GM18868 (cell line): ENCODE results near the gene RPS6KA2.
"Not testable (repeated sequence)": the region's sequence is repeated elsewhere in the genome, so short reads cannot be mapped to it uniquely, and the experiment has no call there.

Source experiments
- ATAC-seq: cut with Tn5 transposase; IDR thresholded peaks from one replicate; pipeline ENCODE4 v1.9.1; 2021; ENCODE audit warnings: mild to moderate bottlenecking, moderate library complexity; ENCODE audit not compliant: unreplicated experiment

Gene RPS6KA2

DNA sequence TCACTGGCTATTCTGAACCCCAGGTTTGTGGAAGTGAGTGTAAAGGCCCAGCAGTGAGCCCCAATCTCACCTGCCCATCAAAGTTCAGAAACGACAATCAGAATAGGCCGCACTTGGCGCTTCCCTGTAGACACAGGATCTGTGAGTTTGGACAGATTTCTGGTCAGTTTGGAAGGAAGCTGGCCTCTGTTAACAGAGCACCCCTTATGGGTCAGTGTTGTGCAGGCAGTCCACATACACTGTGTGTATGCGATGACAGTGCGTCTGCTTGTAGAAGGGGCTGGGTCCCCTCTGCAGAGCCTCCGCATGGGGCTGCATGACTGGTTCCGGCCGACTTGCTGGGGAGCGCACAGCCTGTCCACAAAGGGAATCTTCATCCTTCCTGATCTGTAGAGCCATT is 240.9 kb downstream of the RPS6KA2 start:
- ATAC-seq = no peak

DNA sequence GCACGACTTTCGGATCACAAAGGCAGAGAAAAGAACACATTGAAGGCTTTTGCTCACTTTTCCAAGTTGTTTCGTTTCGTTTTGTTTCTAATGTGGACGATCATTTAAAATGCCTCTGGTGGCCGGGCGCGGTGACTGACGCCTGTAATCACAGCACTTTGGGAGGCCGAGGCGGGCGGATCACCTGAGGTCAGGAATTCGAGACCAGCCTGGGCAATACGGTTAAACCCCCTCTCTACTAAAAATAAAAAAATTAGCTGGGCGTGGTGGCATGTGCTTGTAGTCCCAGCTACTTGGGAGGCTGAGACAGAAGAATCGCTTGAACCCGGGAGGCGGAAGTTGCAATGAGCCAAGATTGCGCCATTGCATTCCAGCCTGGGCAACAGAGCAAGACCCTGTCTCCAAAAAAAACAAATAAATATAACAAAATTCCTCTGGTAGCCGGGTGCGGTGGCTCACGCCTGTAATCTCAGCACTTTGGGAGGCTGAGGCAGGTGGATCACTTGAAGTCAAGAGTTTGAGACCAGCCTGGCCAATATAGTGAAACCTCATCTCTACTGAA is 243.2 kb downstream of the RPS6KA2 start:
- ATAC-seq = not testable (repeated sequence)

DNA sequence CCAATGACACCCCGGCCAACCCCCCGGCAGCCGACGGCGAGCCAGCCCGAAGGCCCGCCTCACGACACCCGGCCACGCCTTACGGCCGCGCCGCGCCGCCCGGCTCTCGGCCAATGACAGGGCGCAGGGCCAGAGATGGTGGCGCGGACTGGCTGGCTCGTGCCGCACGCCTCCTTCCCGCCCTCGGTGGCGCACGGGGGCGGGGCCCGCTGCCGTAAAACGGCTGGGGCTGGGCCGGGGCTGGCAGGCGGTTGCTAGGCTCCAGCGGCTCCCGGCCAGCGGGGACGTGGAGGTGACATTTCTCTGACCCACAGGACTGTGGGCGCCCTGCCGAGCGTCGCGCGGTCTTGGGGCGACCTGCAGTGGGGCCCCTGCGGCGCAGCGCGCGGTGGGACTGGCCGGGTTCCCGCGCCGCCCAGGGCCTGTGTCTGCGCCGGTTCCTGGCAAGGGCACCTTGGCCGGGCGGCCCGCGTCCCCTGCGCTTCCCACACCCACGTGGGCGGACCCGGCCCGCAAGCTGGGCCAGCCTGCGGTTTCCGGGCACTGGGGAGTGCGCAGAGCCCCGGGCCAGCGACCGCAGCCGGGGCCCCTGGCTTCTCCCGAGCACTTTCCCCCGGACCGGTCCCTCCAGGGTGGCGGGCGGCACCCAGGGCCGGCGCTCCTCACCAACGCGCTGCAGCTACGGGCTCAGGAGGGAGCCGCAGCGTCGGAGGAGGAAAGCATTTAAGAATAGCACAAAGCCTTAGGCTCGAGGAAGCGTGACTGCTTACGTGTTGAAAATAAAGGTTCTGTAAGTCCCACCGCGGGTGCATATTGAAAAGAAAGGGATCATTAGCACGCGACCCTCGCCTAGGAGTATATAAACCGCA is 243.9 kb downstream of the RPS6KA2 start, which contains the start of gene MPC1:
Gene MPC1, minus strand, starts transcription at position 8 of the 869 bp plus-strand sequence. CDS start 64 bp downstream, outside the sequence.
- ATAC-seq = peak; percentile 84

DNA sequence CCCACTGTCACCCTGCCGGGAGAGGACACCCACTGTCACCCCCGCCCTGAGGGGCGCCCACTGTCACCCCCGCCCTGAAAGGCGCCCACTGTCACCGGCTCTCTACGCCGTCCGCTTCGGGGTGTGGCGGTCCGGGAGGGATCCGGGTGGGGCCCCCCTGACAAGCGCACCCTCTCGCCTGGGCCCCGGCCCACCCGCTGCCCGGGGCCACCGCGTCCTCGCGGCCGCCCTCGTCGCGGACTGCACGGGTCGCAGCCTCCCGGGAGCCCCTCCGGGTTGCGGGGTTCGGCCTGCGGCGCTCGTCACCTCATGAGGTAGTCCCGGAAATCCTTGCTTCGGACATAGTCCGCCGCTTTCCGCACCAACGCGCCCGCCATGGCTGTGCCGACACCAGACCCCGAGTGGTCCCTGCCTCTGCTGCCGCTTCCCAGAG is 244.5 kb downstream of the RPS6KA2 start:
- peak; percentile 1 for ATAC-seq

DNA sequence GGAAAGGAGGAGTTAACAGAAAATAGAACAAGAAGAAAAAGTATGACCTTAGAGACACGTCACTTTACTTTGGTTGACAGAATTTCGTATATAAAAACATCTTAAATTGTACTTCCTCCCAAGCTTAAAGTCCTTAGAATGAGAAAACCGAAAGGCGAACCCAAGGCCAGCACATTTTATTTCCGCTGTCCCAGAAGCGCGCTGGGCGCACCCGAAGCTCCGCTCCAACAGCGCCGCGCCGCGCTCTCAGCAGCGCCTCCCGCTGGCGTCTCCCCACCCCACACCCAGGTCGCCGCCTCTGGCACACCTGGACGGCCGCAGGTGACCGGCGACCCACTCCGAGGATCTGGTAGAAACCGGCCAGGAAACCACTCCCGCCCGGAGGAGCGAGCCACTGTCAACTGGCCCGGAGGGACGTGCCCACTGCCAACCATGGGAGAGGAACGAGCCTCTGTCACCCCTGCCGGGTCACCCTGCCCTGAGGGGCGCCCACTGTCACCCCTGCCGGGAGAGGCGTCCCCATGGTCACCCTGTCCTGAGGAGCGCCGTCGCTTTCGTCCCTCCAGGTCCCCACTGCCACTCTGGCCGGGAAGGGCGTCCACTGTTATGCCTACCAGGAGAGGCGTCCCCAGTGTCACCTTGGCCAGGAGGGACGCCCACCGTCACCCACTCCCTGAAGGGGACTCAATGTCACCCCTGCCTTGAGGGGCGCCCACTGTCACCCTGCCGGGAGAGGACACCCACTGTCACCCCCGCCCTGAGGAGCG is 245.1 kb downstream of the RPS6KA2 start:
- ATAC-seq = peak; percentile 48

DNA sequence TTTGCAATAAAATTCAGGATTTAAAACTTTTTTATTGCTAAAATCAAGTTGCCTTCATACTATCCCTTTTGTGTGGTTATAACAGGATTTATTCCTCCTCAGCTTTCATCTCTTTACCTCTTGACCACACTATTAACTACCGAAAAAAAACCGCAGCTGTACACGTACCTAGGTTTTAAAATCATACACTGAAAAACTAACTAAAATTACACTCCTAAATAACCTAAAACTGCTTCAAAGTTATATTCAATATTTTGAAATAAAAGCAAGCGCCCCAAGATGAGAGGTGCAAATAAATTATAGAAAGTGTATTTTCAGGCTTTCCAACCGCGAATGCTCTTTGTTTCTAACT is 245.7 kb downstream of the RPS6KA2 start:
- ATAC-seq = no peak

DNA sequence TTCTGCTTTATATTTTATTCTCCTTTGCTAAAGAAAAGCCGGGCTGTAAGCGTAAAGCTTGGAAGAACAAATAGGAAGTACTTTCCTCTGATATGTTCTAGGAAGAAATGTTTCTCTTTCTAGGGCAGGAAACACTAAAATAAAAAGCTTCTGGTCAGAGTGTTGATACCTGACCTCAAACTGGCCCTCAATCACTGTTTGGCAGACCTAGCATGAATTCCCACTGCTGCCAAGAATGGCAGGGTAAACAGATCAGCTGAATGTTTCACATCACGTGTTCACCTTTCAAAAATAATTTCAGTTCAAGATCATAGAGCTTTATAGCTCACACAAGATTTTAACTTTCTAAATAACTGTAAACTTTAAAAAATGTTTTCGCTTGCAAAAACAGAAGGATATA is 247.3 kb downstream of the RPS6KA2 start:
- ATAC-seq = no peak

DNA sequence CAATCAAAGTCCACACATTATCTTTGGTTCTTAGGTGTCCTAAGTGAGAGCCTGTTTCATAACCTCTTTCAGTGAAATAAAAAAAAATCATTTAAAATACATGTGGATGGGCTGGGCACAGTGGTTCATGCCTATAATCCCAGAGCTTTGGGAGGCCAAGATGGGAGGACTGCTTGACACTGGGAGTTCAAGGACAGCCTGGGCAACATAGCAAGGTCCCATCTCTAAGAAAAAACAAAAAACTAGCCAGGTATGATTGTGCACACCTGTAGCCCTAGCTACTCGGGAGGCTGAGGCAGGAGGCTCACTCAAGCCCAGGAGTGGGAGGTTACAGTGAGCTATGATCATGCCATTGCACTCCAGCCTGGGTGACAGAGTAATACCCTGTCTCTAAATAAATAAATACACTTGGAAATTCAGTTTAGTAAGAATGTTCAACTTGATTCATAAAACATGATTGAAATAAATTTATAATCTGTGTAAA is 247.9 kb downstream of the RPS6KA2 start:
- ATAC-seq = no peak

DNA sequence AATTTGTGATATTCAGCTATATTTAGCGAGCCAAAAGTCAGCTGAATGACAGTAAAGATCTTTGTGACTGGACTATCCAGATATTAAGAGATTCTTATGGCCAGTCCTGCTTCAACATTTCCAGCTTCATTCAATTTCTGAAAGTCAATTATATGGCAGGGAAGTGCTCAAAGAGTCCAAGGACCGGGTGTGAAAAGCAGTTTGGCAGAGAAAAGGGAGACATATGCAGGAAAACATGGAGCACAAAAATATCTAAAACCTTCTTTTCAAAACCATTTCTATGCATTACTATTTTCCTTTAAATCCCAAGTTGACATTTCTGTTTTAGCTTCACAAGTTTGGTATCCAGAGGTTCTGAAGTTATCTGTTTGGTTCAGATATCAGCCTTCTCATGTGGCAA is 249.3 kb downstream of the RPS6KA2 start:
- ATAC-seq = no peak

DNA sequence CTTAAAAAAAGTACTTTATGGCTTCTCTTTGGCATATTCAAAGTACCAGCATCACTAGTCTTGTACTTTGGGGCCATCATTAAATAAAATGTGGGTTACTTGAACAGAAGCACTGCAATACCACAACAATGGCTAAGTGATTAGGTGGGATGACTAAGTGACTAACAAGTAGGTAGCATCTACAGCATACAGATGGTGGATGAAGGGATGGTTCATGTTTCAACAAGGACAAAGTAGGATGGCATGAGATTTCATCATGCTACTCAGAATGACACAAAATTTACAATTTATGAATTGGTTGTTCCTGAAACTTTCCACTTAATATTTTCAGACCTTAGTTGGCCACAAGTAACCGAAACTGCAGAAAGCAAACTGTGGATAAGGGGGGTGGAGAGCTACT is 252.0 kb downstream of the RPS6KA2 start:
- ATAC-seq = no peak

DNA sequence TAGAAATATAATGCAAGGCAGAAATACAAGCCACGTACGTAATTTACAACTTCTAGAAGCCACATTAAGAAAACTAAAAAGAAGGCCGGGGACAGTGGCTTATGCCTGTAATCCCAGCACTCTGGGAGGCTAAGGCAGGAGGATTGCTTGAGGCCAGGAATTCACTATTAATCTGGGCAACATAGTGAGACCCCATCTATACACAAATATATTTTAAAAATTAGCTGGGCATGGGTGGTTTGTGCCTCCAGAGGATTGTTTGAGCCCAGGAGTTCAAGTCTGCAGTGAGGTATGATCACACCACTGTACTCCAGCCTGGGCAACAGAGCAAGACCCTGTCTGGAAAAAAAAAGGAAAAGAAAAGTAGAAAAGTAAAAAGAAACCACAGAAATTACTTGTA is 256.6 kb downstream of the RPS6KA2 start:
- ATAC-seq = no peak

DNA sequence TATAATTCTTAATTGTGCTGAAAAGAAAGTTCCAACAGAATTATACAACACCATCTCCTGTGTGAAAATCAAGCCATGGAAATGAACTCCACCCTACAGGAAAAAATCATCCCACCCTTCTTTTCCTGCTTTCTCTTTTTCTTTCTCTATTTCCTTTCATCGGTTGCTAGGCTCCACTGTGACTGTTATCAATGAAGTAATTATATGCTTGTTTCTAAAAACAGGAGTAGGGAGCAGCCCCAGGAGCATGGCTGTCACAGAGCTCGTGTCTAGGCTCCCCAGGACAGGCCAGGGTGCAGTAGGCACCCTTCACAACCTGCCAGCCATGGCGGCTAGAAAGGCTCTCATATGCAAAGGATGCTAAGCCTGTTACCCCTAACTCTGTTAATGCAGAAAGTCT is 257.3 kb downstream of the RPS6KA2 start:
- no peak for ATAC-seq

DNA sequence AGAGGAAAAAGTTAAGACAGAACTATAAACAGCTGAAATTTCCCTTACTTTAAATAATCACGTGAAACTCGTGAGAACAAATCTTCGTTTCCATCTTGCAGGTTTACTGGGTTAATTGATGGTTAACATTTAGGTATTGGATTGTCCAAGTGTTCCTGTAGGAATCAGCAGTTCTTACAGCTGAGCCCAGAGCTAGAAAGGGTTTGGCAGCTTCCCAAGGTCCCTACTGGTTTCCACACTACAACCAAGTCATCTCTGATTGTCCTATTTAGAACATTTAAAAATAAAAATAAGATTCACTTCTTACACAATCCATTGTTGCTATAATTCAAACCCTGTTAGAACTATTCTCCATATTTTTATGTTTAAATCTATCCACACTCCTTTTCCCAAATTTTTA is 260.1 kb downstream of the RPS6KA2 start:
- no peak for ATAC-seq

DNA sequence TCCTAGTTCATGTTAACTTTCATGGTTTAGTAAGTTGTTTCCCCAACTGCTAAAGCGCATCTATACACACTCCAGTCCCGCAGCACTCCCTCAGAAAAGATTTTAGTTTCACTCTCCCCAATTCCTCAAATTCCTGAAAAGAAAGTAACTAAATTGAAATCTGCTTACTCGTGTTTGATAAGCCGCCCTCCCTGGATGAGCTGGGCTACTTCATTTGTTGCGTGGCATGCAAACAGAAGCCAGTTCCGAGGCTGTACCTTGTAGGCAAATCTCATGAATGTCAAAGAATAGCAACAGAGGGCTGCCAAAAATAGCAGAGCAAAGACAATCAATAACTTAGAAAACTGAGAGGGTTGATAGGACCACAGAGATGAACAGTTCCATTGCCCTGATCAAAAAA is 261.2 kb downstream of the RPS6KA2 start:
- ATAC-seq = no peak

DNA sequence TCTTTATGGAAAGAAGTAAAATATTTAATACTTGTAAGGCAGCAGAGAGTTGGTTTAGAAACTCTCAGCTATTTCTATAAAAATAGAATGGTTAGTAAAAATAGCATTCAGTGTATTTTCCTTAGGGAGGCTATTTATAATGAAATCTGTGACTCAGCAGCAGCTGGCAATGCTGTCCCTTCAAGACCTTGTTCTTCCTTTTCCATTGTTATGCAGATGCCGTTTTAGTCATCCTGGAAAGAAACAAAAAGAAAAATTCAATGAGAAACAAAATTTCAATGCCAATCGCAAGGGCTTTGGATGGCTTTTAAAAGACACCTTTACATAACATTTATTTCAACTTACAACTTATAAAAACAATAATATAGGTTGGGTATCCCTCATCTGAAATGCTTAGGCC is 261.8 kb downstream of the RPS6KA2 start:
- no peak for ATAC-seq

DNA sequence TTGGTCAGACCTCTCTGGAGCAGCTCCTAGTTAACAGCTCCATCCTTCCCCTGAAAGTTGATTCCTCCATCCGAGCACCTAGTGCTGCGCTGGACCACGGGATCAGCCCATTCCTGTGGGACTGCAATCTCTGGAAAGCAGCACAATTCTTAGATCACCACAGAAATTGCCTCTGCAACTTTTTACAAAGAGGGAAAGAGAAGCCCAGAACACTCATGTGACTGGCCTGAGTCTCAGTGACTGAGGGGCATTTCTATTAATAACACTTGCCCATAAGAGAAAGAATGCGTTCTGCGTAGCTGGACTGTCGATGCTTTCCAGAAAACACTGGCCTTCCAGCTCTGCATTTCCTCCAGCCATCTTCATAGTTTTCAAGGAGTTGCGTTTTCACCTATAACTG is 262.6 kb downstream of the RPS6KA2 start:
- no peak for ATAC-seq

DNA sequence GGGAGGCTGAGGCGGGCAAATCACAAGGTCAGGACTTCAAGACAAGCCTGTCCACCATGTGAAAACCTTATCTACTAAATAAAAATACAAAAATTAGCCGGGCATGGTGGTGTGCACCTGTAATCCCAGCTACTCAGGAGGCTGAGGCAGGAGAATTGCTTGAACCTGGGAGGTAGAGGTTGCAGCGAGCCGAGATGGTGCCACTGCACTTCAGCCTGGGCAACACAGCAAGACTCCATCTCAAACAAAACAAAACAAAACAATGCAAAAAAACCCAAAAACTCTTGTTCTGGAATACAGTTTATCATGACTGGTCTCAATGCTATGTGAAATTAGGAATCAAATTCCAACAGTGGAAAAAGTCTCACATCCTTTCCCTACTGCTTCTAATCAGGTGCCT is 264.6 kb downstream of the RPS6KA2 start:
- ATAC-seq = not testable (repeated sequence)

DNA sequence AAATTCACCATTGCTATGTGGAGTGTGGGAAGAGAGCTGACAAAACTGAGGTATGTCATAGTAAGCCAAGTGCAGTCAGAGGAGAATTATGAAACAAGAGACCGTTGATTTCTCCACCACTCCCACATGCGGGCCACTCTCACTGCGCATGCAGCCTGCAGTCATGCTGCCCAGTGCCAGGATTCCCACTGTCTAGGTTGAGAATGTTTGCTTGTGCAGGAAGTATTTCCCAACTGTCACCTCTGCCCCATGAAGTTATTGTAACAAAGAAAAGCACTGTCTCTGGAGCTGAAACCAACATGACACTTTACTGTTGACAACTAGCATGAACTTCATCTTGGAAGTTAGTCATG is 266.0 kb downstream of the RPS6KA2 start:
- ATAC-seq = no peak

DNA sequence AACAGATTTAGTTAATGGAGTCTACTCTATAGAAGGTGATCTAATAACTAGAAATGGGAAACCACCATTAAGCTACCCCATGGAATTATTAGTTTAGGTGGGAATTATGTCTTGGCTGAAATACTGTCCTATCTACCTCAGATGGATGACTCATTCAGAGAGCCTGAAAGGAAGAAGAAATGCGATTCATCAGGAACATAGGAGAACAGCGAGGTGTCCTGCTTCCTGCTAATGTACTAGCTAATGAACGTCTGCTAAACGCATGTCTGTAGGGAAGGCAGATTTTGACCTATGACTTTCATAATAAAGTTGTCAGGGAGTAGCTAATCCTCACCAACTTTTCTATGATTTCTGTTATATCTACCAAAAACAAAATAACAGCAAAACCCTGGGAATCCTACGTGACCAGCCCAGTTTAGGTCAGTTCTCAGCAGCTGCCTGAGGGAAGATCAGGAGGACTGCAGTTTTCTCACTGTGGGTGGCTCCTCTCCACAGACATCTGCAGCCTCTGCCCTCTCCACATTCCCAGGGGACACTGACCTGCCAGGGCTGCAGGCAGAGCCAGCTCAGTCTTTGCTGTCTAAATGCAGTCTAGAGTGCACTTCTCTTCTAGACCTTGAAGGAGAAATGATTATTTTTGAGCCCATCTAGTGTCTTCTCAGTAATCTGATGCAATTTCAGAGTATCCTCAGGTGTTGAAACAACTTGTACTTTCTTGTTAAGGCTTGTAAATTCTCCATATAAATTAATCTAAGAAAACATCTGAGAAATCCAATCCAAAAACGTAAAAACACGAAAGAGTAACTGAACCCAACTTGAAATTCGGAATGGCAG is 266.6 kb downstream of the RPS6KA2 start:
- ATAC-seq = no peak
